GM13976 (cell line): ENCODE data around the gene EVI5L.
"Not testable (repeated sequence)": the region's sequence is repeated elsewhere in the genome, so short reads cannot be mapped to it uniquely, and the experiment has no call there.

Source experiments
- DNase-seq: peaks from one replicate; pipeline ENCODE4 v3.0.0; 2012; ENCODE audit warnings: low spot score
- in situ Hi-C: fragments of 300-500 bp; cut with MboI; formaldehyde crosslinking; loops from one replicate; pipeline ENCODE4 v1.12.0; 2022; ENCODE audit warnings: low sequenced_read_pairs, mixed read lengths, inconsistent platforms; ENCODE audit not compliant: unreplicated experiment
- TF ChIP-seq, protein P1 (sequence below): IDR thresholded peaks from 2 replicates; pipeline ENCODE4 v1.5.1; 2012; ENCODE audit warnings: borderline replicate concordance, mild to moderate bottlenecking; ENCODE audit not compliant: insufficient read depth; ENCODE audit errors: extremely low read depth, missing control alignments, control extremely low read depth

Gene EVI5L

DNA sequence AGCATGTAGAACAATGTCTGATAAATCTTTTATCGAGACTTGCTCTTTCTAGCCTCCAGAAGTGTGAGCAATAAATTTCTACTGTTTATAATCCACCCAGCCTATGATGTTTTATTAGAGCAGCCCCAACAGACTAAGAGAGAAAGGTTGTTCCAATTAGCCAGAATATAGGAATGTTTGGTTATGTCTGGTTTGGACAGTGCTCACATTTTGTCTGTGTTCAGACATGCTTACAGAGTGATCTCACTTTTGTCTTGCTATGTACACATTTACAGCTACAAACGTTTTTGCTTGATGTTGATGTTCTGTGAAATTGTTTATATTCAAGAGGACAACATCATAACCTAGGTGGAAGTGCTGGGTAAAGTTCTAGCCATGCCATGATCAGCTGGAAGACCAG is 18.0 kb upstream of the EVI5L start:
- no peak for DNase-seq
- TF ChIP-seq, protein P1, sequence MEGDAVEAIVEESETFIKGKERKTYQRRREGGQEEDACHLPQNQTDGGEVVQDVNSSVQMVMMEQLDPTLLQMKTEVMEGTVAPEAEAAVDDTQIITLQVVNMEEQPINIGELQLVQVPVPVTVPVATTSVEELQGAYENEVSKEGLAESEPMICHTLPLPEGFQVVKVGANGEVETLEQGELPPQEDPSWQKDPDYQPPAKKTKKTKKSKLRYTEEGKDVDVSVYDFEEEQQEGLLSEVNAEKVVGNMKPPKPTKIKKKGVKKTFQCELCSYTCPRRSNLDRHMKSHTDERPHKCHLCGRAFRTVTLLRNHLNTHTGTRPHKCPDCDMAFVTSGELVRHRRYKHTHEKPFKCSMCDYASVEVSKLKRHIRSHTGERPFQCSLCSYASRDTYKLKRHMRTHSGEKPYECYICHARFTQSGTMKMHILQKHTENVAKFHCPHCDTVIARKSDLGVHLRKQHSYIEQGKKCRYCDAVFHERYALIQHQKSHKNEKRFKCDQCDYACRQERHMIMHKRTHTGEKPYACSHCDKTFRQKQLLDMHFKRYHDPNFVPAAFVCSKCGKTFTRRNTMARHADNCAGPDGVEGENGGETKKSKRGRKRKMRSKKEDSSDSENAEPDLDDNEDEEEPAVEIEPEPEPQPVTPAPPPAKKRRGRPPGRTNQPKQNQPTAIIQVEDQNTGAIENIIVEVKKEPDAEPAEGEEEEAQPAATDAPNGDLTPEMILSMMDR = no peak
- in situ Hi-C loops = no loop called here

DNA sequence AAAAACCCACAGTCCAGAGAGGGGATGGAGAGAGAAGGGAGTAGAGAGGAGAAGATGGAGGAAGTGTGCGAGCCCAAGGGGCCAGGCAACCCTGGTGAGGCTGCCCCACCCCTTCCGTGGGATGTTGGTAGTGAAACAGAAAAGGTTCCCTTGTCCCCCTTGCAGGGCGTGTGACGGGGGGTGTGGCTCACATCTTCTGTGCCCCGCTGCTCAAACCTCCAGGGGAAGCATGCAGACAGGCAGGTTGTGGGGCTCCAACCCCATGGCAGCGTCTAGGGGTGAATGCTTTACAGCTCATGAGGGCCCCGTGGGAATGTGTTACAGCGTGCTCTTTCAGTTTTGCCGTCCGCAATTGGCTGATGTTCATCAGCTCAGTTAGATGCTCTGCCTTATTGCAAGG is 14.7 kb upstream of the EVI5L start:
- in situ Hi-C loops = no loop called here

DNA sequence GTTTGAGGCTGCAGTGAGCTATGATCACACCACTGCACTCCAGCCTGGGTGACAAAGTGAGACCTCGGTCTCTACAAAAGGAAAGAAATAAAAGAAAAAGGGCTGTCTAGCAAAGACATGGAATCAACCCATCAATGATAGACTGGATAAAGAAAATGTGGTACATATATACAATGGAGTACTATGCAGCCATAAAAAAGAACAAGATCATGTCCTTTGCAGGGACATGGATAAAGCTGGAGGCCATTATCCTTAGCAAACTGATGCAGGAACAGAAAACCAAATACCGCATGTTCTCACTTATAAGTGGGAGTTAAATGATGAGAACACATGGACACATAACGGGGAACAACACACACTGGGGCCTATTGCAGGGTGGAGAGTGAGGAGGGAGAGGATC is 14.0 kb upstream of the EVI5L start:
- DNase-seq, in situ Hi-C loops: not testable (repeated sequence)

More for the DNA sequence above, 14.7 kb upstream of the EVI5L start:
- no peak for DNase-seq
- TF ChIP-seq, protein P1 = no peak

DNA sequence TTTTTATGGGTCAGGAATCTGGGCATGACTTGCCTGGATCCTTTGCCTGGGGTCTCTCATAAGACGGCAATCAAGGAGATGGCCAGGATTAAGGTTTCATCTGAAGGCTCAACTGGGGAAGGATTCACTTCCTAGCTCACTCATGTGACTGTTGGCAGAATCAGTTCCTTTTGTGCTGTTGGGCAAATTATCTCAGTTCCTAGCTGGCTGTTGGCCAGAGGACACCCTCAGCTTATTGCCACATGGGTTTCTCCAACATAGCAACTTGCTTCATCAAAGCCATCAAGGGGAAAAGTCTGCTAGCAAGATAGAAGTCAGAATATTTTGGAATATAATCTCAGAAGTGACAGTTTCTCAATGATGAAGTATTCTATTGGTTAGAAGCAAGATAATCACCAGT is 12.2 kb upstream of the EVI5L start:
- TF ChIP-seq, protein P1 = no peak
- in situ Hi-C loops = no loop called here
- DNase-seq = no peak

DNA sequence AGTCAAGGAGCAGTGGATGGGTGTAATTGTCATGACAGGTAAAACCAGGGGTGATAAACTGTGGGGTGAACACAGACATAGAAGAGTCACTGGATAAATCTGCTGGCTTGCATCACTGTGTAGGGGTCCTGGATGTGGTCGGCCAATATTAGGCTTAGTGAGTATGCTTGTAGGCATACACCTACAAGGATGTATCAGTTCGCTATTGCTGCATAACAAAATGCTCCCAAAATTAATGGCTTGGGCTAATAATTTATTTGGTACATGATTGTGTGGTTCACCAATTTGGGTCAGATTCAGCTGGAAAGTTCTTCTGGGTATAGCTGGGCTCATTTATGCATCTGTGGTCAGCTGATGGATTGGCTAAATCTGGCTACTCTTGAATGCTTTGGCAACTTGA is 11.2 kb upstream of the EVI5L start:
- in situ Hi-C loops = no loop called here
- DNase-seq = no peak
- TF ChIP-seq, protein P1 = no peak

DNA sequence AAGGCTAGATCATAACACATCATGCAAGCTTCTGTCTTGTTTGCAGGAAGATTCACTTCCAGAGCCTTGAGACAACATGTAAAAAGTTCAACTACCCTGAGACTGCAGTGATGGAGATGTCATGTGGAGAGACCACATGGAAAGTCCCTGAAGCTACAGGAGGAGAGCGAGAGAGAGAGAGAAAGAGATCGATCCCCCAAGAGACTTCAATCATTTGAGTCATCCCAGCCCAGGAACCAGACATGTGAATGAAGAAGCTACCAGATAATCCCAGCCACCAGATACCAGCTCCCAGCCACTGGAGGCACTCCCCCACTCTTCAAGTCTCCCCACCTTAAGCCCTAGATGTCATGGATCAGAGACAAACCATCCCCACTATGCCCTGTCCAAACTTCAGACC is 10.7 kb upstream of the EVI5L start:
- in situ Hi-C loops = no loop called here
- TF ChIP-seq, protein P1 = no peak
- no peak for DNase-seq

DNA sequence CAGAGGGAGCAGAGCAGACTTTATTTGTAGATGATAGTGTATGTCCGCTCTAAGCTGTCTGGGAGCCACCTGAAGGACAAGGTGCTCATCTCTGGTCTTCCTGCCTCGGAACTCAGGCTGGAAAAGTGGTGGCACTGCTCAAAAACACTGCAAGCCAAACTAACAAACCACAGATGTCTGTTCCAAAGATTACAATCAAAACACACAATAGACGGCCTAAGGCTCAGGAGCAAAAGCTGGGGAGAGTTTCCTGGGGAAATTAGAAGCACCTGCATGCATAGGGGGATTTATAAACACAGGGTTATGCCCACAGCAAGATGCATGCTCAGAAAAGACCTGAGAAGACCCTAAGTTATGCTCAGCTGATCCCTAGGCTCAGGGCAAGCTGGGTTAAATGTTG is 9.4 kb upstream of the EVI5L start:
- TF ChIP-seq, protein P1 = no peak
- no peak for DNase-seq
- in situ Hi-C loops = no loop called here
